GM23248 (cell line): ENCODE results near the gene FAM174B.

Experiments used
- EZH2 ChIP-seq: fragments of 200-600 bp; sonication (generic); IDR thresholded peaks from 2 replicates; pipeline ENCODE4 v1.6.1; 2018; ENCODE audit warnings: antibody characterized with exemption, mild to moderate bottlenecking; ENCODE audit not compliant: insufficient read depth, poor library complexity, severe bottlenecking
- EZH2phosphoT487 ChIP-seq: fragments of 200-600 bp; sonication (generic); IDR thresholded peaks from 2 replicates; pipeline ENCODE4 v1.6.1; 2018; ENCODE audit warnings: antibody characterized with exemption, moderate library complexity, mild to moderate bottlenecking, low read depth; ENCODE audit not compliant: insufficient read depth

- TF ChIP-seq EZH2phosphoT487 (no peak), EZH2 (no peak)
These were observed 56.1 kb downstream of the FAM174B start for GRCh38 chr15:92599394-92599970.
